ENCODE measurements around the gene BIRC5.
A peak's percentile ranks its signal among the peaks of the same experiment; 100 is the strongest.

Gene BIRC5

GRCh38 chr17:78184351-78184750 lies 29.7 kb upstream of the BIRC5 start:
- no peak for DNase-seq

DNA sequence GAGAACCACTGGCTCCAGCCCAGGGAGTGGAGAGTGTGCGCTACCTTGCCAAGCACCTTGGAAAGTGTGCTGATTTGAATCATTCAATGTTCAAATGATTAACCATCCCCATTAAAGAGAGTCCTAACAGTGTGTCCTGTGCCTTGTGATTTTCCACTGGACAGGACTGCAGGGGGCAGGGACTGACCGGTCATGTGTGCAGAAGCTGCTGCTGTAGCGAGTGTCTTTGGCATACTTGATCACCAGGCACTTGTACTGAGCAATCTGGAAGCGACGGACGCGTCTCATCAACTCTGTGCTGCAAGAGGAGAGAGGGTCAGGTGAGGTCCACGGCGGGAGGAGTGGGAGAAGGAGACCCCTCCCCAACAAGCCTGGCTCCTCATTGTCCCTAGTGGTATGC lies 29.2 kb upstream of the BIRC5 start:
- no peak for DNase-seq

- no peak for DNase-seq
Measured at GRCh38 chr17:78185981-78186691, 27.9 kb upstream of the BIRC5 start.

GRCh38 chr17:78186692-78187595 lies 27.1 kb upstream of the BIRC5 start, which contains the start of the genes AFMID and TK1:
Gene AFMID (plus strand): TSS chr17:78187362. CDS start chr17:78187371, 9 bp downstream.
Gene TK1 (minus strand): TSS chr17:78187052. CDS start chr17:78186994, 58 bp downstream.
- DNase-seq, result peak; percentile 88 to 90

DNA sequence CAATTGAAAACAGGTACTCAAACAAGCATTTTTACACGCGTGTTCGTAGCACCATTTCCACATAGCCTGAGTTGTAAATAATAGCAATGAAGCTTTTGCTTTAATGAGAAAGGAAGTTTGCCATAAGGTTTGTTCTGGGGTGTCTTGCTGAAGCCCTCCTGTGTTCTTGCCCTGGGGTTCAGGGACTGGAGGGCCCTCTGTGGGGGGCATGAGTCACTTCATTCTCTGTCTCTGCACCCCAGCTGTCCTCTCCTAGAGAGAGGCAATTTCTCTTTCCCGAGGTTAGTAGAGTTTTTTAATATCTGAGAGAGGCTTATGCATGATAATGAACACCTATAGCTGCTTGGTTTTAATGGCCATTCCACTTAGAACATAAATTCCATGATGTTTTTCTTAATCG lies 17.3 kb upstream of the BIRC5 start:
- no peak for DNase-seq

DNA sequence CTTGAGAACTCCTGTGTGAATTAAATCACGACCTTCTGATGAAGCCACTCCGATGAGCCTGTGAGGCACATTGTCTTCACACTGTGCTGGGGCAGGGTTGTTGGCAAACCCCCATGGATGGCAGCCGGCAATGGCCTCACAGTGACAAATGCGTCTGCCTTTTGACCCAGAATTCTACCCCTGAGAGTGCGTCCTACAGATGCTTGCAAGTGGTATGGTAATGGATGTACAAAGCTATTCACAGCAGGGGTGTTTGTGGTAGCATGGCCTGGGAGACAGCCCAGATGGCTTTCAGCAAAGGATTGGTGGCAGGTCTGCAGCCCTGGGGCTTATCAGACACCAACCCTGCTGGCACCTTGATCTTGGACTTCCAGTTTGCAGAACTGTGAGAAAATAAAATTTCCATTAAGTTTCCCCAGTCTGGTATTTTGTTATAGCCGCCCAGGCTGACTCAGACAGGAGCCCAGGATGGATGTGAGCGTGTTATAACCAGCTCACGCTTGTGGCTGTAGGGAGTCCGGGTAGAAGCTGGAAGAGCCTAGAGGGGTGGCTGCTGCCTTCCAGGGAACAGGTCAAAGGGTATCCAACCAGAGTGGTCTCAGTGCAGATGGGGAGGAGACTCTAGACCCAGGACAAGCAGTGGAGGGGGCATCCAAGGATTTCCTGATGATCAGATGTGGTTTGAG lies 16.8 kb upstream of the BIRC5 start:
- no peak for DNase-seq

DNA sequence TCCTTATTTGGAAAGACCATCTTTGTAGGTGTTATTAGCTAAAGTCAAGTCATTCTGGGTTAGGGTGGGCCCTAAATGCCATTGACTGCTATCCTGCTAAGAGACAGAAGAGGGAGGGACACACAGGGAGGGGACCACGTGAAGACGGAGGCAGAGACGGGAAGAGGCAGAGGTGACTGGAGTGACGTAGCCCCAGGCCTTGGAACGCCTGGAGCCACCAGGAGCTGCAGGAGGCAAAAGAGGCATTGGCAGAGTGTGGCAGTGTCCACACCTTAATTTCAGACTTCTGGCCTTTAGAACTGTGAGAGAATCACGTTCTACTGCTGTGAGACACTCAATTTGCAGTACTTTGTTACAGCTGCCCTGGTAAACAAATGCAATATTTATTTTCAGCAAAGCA lies 13.6 kb upstream of the BIRC5 start:
- DNase-seq, result no peak

DNA sequence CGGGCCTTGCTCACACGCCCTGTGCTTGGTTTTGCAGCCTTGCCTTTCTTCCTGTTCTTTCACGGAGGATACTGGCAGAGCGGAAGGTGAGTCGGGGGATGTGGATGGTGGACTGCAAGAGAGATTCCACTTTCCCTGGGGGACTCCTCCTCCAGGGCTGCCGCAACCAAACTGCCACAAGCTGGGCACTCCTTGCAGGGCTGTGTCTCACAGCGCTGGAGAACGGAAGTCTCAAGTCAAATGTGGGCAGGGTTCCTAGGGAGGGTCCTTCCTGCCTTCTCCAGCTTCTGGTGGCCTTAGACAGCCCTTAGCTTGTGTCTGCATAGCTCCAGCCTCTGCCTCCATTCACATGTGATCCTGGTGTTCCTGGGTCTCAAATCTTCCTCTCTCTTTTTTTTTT lies 11.4 kb upstream of the BIRC5 start:
- no peak for DNase-seq

- no peak for DNase-seq
Measured at GRCh38 chr17:78204387-78205123, 9.5 kb upstream of the BIRC5 start.

DNA sequence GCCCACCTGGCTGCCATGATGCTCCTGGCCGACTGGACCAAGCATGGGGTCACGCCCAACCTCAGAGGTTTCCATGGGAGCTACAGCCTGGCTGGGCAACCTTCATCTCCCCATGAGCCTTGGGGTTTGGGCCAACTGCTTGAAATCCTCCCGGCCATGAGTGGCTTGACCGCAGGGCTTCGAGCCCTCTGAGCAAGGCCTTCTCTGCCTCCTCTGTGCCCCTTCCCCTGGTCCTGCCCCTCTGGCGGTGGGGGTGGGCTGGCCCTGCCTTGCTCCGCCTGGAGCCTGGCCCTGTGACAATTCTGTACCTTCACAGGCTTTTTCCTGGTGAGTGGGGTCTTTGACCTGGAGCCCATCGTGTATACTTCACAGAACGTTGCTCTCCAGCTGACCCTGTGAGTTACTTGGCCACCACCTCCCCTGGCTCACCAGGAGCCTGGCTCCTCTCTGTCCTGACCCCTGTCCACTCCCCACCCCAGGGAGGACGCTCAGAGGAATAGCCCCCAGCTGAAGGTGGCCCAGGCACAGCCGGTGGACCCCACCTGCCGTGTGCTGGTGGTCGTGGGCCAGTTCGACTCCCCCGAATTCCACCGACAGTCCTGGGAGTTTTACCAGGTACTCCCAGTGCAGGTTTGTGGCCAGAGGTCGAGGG lies 8.8 kb upstream of the BIRC5 start:
- DNase-seq, result no peak

GRCh38 chr17:78206298-78206697 lies 7.8 kb upstream of the BIRC5 start:
- no peak for DNase-seq

DNA sequence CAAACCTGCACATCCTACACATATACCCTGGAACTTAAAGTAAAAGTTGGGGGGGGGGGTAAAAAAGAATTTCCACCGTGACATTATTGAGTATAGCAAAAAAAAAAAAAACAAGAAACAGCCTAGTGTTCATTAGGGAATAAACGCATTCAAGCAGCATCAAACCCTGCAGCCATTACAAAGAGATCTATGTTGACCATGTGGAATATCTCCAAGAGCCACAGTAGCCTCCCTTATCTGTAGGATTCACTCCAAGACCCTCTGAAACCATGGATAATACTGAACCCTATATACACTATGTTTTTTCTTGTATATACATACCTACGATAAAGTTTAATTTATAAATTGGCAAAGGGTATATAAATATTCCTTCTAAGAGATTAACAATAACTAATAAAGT lies 5.6 kb upstream of the BIRC5 start:
- no peak for DNase-seq

DNA sequence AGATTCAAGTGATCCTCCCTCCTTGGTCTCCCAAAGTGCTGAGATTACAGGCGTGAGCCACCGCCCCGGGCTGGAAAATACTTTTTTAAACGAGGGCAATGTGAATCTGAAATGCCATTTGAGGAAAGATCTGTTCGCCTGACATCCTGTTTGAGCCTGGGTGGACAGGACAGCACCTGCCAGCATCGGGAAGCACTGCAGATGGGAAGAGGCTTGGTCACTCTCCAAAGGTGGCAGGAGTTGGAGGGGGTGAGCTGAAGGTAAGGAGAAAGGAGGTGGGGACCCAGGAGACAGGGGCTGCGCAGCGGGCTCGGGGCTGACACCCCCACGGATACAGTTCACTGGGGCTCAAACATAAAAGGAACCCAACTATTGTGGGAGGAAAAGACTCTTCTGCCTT lies 3.9 kb upstream of the BIRC5 start:
- DNase-seq, result no peak

- no peak for DNase-seq
Measured at GRCh38 chr17:78211032-78211431, 3.0 kb upstream of the BIRC5 start.

GRCh38 chr17:78214706-78215061 lies 631 bp downstream of the BIRC5 start:
- DNase-seq, result no peak

DNA sequence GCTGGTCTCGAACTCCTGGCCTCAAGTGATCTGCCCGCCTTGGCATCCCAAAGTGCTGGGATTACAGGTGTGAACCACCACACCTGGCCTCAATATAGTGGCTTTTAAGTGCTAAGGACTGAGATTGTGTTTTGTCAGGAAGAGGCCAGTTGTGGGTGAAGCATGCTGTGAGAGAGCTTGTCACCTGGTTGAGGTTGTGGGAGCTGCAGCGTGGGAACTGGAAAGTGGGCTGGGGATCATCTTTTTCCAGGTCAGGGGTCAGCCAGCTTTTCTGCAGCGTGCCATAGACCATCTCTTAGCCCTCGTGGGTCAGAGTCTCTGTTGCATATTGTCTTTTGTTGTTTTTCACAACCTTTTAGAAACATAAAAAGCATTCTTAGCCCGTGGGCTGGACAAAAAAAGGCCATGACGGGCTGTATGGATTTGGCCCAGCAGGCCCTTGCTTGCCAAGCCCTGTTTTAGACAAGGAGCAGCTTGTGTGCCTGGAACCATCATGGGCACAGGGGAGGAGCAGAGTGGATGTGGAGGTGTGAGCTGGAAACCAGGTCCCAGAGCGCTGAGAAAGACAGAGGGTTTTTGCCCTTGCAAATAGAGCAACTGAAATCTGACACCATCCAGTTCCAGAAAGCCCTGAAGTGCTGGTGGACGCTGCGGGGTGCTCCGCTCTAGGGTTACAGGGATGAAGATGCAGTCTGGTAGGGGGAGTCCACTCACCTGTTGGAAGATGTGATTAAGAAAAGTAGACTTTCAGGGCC lies 5.5 kb downstream of the BIRC5 start:
- DNase-seq, result no peak

DNA sequence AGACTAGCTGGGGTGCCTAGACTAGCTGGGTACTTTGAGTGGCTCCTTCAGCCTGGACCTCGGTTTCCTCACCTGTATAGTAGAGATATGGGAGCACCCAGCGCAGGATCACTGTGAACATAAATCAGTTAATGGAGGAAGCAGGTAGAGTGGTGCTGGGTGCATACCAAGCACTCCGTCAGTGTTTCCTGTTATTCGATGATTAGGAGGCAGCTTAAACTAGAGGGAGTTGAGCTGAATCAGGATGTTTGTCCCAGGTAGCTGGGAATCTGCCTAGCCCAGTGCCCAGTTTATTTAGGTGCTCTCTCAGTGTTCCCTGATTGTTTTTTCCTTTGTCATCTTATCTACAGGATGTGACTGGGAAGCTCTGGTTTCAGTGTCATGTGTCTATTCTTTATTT lies 9.0 kb downstream of the BIRC5 start:
- DNase-seq, result no peak

DNA sequence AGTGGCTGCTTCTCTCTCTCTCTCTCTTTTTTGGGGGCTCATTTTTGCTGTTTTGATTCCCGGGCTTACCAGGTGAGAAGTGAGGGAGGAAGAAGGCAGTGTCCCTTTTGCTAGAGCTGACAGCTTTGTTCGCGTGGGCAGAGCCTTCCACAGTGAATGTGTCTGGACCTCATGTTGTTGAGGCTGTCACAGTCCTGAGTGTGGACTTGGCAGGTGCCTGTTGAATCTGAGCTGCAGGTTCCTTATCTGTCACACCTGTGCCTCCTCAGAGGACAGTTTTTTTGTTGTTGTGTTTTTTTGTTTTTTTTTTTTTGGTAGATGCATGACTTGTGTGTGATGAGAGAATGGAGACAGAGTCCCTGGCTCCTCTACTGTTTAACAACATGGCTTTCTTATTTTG lies 9.7 kb downstream of the BIRC5 start:
- no peak for DNase-seq

DNA sequence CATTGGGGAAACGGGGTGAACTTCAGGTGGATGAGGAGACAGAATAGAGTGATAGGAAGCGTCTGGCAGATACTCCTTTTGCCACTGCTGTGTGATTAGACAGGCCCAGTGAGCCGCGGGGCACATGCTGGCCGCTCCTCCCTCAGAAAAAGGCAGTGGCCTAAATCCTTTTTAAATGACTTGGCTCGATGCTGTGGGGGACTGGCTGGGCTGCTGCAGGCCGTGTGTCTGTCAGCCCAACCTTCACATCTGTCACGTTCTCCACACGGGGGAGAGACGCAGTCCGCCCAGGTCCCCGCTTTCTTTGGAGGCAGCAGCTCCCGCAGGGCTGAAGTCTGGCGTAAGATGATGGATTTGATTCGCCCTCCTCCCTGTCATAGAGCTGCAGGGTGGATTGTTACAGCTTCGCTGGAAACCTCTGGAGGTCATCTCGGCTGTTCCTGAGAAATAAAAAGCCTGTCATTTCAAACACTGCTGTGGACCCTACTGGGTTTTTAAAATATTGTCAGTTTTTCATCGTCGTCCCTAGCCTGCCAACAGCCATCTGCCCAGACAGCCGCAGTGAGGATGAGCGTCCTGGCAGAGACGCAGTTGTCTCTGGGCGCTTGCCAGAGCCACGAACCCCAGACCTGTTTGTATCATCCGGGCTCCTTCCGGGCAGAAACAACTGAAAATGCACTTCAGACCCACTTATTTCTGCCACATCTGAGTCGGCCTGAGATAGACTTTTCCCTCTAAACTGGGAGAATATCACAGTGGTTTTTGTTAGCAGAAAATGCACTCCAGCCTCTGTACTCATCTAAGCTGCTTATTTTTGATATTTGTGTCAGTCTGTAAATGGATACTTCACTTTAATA lies 10.4 kb downstream of the BIRC5 start:
- no peak for DNase-seq

DNA sequence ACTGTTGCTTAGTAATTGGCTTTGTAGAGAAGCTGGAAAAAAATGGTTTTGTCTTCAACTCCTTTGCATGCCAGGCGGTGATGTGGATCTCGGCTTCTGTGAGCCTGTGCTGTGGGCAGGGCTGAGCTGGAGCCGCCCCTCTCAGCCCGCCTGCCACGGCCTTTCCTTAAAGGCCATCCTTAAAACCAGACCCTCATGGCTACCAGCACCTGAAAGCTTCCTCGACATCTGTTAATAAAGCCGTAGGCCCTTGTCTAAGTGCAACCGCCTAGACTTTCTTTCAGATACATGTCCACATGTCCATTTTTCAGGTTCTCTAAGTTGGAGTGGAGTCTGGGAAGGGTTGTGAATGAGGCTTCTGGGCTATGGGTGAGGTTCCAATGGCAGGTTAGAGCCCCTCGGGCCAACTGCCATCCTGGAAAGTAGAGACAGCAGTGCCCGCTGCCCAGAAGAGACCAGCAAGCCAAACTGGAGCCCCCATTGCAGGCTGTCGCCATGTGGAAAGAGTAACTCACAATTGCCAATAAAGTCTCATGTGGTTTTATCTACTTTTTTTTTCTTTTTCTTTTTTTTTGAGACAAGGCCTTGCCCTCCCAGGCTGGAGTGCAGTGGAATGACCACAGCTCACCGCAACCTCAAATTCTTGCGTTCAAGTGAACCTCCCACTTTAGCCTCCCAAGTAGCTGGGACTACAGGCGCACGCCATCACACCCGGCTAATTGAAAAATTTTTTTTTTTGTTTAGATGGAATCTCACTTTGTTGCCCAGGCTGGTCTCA lies 11.2 kb downstream of the BIRC5 start:
- DNase-seq, result no peak

Data from CD4-positive, alpha-beta T cell treated with Interferon alpha-2 for 1 hour (primary cell).